ENCODE measurements around the gene EFCAB11. TPM values are rescaled to one million over a fixed set of nuclear protein-coding genes. Genes with fewer than 3 reads are reported as not detected.
"Not testable (repeated sequence)": the region's sequence is repeated elsewhere in the genome, so short reads cannot be mapped to it uniquely, and the experiment has no call there.

Gene EFCAB11
- total and polyA plus RNA-seq, 2 donors (not counting 1 experiment from before 2014, with no cell fraction given): 2.6 to 4.0 TPM

GRCh38 chr14:89884761-89885160 is 69.8 kb downstream of the EFCAB11 start:
- Histone ChIP-seq H2AFZ (ENCODE audit: low read length) (no peak overlapping the region), H3K79me2 (ENCODE audit: control insufficient read depth, insufficient read depth, low read length) (no peaks in the 10 kb centered on the region), H4K20me1 (ENCODE audit: control insufficient read depth, extremely low read depth, insufficient read depth, low read length) (no peaks in the 10 kb centered on the region), H3K4me3 (replicated peaks in 1 of 4; ENCODE audit: control extremely low read depth in 1 of 4, insufficient read depth in 1 of 4, low read depth in 3 of 4, low read length in 4 of 4) (no peak overlapping the region), H3K4me2 (ENCODE audit: extremely low read depth, insufficient read depth, low read length) (no peak overlapping the region), H3K27me3 (ENCODE audit: control insufficient read depth, insufficient read depth, low read length) (no peaks in the 10 kb centered on the region), H3K9me3 (ENCODE audit: control insufficient read depth, insufficient read depth, low read depth, low read length) (no peaks in the 10 kb centered on the region), H3K9ac (ENCODE audit: insufficient read depth, low read length) (no peak overlapping the region), H3K4me1 (ENCODE audit: control insufficient read depth, extremely low read depth, insufficient read depth, low read length) (no peaks in the 10 kb centered on the region), H3K27ac (ENCODE audit: insufficient read depth, low read length) (no peak overlapping the region), H3K36me3 (ENCODE audit: control insufficient read depth, insufficient read depth, low read length) (no peaks in the 10 kb centered on the region)
- DNase-seq (ENCODE audit: low read depth in 2 of 2): no peak
- TF ChIP-seq EZH2 (IDR thresholded peaks at IDR 0.05; ENCODE audit: low read length, missing control alignments) (no peak), CTCF (conservative IDR thresholded peaks at IDR 0.05 in 1 of 2, IDR thresholded peaks at IDR 0.05 in 1 of 2; ENCODE audit: low read depth in 1 of 2, low read length in 2 of 2) (no peak)

- Histone ChIP-seq H3K4me1 (ENCODE audit: control insufficient read depth, extremely low read depth, insufficient read depth, low read length) (no peaks in the 10 kb centered on the region), H2AFZ (ENCODE audit: low read length) (no peak overlapping the region), H3K9me3 (ENCODE audit: control insufficient read depth, insufficient read depth, low read depth, low read length) (no peaks in the 10 kb centered on the region), H3K36me3 (ENCODE audit: control insufficient read depth, insufficient read depth, low read length) (no peaks in the 10 kb centered on the region), H3K4me2 (ENCODE audit: extremely low read depth, insufficient read depth, low read length) (no peak overlapping the region), H3K27ac (ENCODE audit: insufficient read depth, low read length) (no peak overlapping the region), H3K27me3 (ENCODE audit: control insufficient read depth, insufficient read depth, low read length) (no peaks in the 10 kb centered on the region), H4K20me1 (ENCODE audit: control insufficient read depth, extremely low read depth, insufficient read depth, low read length) (no peaks in the 10 kb centered on the region), H3K79me2 (ENCODE audit: control insufficient read depth, insufficient read depth, low read length) (no peaks in the 10 kb centered on the region), H3K9ac (ENCODE audit: insufficient read depth, low read length) (no peak overlapping the region), H3K4me3 (replicated peaks in 1 of 4; ENCODE audit: control extremely low read depth in 1 of 4, insufficient read depth in 1 of 4, low read depth in 3 of 4, low read length in 4 of 4) (no peak overlapping the region)
- TF ChIP-seq EZH2 (IDR thresholded peaks at IDR 0.05; ENCODE audit: low read length, missing control alignments) (no peak), CTCF (conservative IDR thresholded peaks at IDR 0.05 in 1 of 2, IDR thresholded peaks at IDR 0.05 in 1 of 2; ENCODE audit: low read depth in 1 of 2, low read length in 2 of 2) (no peak)
- no peak for DNase-seq (ENCODE audit: low read depth in 2 of 2)
Measured at GRCh38 chr14:89881839-89882238, 72.7 kb downstream of the EFCAB11 start.

DNA sequence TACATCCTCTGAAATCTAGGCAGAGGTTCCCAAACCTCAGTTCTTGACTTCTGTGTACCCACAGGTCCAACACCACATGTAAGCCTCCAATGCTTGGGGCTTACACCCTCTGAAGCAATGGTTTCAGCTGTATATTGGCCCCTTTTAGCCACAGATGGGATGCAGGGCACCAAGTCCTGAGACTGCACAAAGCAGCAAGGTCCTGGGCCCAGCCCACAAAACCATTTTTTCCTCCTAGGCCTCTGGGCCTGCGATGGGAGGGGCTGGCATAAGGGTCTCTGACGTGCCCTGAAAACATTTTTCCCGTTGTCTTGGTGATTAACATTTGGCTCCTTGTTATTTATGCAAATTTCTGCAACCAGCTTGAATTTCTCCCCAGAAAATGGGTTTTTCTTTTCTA is 80.4 kb downstream of the EFCAB11 start:
- H3K4me2 ChIP-seq (ENCODE audit: extremely low read depth, insufficient read depth, low read length); H3K9ac ChIP-seq (ENCODE audit: insufficient read depth, low read length); H4K20me1 ChIP-seq (ENCODE audit: control insufficient read depth, extremely low read depth, insufficient read depth, low read length); H2AFZ ChIP-seq (ENCODE audit: low read length); H3K79me2 ChIP-seq (ENCODE audit: control insufficient read depth, insufficient read depth, low read length); H3K36me3 ChIP-seq (ENCODE audit: control insufficient read depth, insufficient read depth, low read length); H3K4me3 ChIP-seq (replicated peaks in 1 of 4; ENCODE audit: control extremely low read depth in 1 of 4, insufficient read depth in 1 of 4, low read depth in 3 of 4, low read length in 4 of 4); H3K27me3 ChIP-seq (ENCODE audit: control insufficient read depth, insufficient read depth, low read length); H3K27ac ChIP-seq (ENCODE audit: insufficient read depth, low read length); DNase-seq (ENCODE audit: low read depth in 2 of 2); H3K4me1 ChIP-seq (ENCODE audit: control insufficient read depth, extremely low read depth, insufficient read depth, low read length); H3K9me3 ChIP-seq (ENCODE audit: control insufficient read depth, insufficient read depth, low read depth, low read length): not testable (repeated sequence)

Data from fibroblast of lung (primary cell).